Loucy (cell line): Measurements from ENCODE around the gene PRICKLE2.

Experiments
- H2AFZ ChIP-seq: fragments of 200-600 bp; sonication (generic); 2 replicates; pipeline ENCODE4 v1.6.0; 2016; ENCODE audit warnings: antibody characterized with exemption, mild to moderate bottlenecking, low read length, moderate library complexity
- H3F3A ChIP-seq: fragments of 200-600 bp; 2 replicates; pipeline ENCODE4 v1.6.0; 2016; ENCODE audit warnings: antibody characterized with exemption, low read depth, mild to moderate bottlenecking
- H3K27me3 ChIP-seq: fragments of 200-600 bp; sonication (generic); 2 replicates; pipeline ENCODE4 v1.6.1; 2014; ENCODE audit warnings: low read length, mild to moderate bottlenecking; ENCODE audit not compliant: insufficient read depth, poor library complexity, severe bottlenecking
- H3K36me3 ChIP-seq: fragments of 200-600 bp; sonication (generic); 2 replicates; pipeline ENCODE4 v1.6.1; 2016; ENCODE audit warnings: low read length; ENCODE audit not compliant: insufficient read depth
- H3K4me1 ChIP-seq: fragments of 200-600 bp; sonication (generic); 2 replicates; pipeline ENCODE4 v1.5.1; 2014; ENCODE audit warnings: low read length, mild to moderate bottlenecking; ENCODE audit not compliant: insufficient read depth, poor library complexity, severe bottlenecking
- H3K4me2 ChIP-seq: fragments of 200-600 bp; sonication (generic); 2 replicates; pipeline ENCODE4 v1.6.0; 2014; ENCODE audit warnings: antibody characterized with exemption, low read length, low read depth, mild to moderate bottlenecking; ENCODE audit not compliant: poor library complexity, severe bottlenecking
- H3K4me3 ChIP-seq: fragments of 200-600 bp; sonication (generic); 2 replicates; pipeline ENCODE4 v1.5.1; 2014; ENCODE audit warnings: low read length, mild to moderate bottlenecking, mixed read lengths; ENCODE audit not compliant: poor library complexity, severe bottlenecking
- H3K79me2 ChIP-seq: fragments of 200-600 bp; sonication (generic); 2 replicates; pipeline ENCODE4 v1.6.1; 2014; ENCODE audit warnings: low read length; ENCODE audit not compliant: insufficient read depth
- H3K9ac ChIP-seq: fragments of 200-600 bp; sonication (generic); 2 replicates; pipeline ENCODE4 v1.6.0; 2014; ENCODE audit warnings: mild to moderate bottlenecking, low read depth, low read length, moderate library complexity; ENCODE audit not compliant: poor library complexity, severe bottlenecking
- H3K9me2 ChIP-seq: fragments of 200-600 bp; sonication (generic); replicated peaks from 2 replicates; pipeline ENCODE4 v1.6.1; 2016; ENCODE audit warnings: low read depth, low read length, mixed read lengths
- H3K9me3 ChIP-seq: fragments of 200-600 bp; sonication (generic); 2 replicates; pipeline ENCODE4 v1.6.1; 2014; ENCODE audit warnings: mild to moderate bottlenecking, antibody characterized with exemption, low read length, low read depth; ENCODE audit not compliant: insufficient read depth
- H4K20me1 ChIP-seq: fragments of 200-600 bp; sonication (generic); 2 replicates; pipeline ENCODE4 v1.6.0; 2014; ENCODE audit warnings: antibody characterized with exemption, low read length, mild to moderate bottlenecking; ENCODE audit not compliant: insufficient read depth, poor library complexity, severe bottlenecking
- EZH2phosphoT487 ChIP-seq: fragments of 200-600 bp; IDR thresholded peaks from 2 replicates; pipeline ENCODE4 v1.6.1; 2018; ENCODE audit warnings: antibody characterized with exemption, mild to moderate bottlenecking, moderate library complexity, borderline replicate concordance
- TF ChIP-seq, protein P1 (sequence below): fragments of 200-600 bp; sonication (generic); conservative IDR thresholded peaks from 2 replicates; pipeline ENCODE4 v1.5.1; 2014; ENCODE audit warnings: mild to moderate bottlenecking, antibody characterized with exemption, low read length

Gene PRICKLE2

DNA sequence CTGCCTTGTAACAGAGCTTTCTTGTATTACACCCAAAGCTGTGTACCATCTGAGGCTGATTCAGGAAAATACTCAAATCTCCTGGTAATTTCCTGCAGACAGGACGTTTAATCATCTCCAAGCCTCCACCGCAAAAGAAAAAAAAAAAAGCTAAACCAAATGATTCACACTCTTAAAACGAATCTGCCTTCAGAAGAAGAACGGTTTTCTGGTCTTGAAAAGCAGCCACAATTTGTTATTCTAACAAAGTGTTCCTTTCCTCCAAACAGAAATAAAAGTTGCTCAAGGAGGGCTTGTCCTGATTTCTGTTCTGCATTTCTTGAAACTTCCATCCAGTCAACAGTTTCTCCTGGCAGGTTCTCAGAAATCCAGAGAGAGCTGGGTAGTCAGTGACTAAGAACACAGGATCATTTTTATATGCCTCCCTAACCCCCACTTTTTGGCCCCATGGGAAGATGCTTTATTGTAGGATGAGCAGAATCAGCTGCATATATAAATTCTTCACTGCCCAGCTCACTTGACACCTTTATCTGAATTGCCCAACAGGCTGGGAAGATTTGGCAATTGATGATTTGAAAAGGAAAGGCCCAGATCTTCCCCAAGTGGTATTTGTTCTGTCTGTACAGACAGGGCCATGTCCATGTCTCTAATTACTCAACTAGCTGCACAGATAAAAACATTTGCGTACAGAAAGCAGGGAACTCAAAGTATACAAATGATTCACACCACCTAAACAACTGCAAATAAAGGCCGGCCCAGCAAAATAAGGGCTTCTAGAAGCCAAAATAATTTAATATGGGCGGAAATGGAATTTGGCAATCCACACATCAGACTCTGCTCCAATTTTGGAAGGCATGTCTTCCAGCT is 41.0 kb upstream of the PRICKLE2 start:
- Histone ChIP-seq H3K27me3 (no peaks in the 10 kb centered on the region), H3K4me1 (no peaks in the 10 kb centered on the region), H3K9me3 (no peaks in the 10 kb centered on the region), H2AFZ (no peak overlapping the region), H3K4me2 (no peak overlapping the region), H3F3A (no peaks in the 10 kb centered on the region), H4K20me1 (no peaks in the 10 kb centered on the region), H3K36me3 (no peaks in the 10 kb centered on the region), H3K79me2 (no peaks in the 10 kb centered on the region), H3K9me2 (no peaks in the 10 kb centered on the region), H3K4me3 (no peak overlapping the region), H3K9ac (no peak overlapping the region)
- no peak for TF ChIP-seq EZH2phosphoT487
- TF ChIP-seq, protein P1, sequence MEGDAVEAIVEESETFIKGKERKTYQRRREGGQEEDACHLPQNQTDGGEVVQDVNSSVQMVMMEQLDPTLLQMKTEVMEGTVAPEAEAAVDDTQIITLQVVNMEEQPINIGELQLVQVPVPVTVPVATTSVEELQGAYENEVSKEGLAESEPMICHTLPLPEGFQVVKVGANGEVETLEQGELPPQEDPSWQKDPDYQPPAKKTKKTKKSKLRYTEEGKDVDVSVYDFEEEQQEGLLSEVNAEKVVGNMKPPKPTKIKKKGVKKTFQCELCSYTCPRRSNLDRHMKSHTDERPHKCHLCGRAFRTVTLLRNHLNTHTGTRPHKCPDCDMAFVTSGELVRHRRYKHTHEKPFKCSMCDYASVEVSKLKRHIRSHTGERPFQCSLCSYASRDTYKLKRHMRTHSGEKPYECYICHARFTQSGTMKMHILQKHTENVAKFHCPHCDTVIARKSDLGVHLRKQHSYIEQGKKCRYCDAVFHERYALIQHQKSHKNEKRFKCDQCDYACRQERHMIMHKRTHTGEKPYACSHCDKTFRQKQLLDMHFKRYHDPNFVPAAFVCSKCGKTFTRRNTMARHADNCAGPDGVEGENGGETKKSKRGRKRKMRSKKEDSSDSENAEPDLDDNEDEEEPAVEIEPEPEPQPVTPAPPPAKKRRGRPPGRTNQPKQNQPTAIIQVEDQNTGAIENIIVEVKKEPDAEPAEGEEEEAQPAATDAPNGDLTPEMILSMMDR = no peak

DNA sequence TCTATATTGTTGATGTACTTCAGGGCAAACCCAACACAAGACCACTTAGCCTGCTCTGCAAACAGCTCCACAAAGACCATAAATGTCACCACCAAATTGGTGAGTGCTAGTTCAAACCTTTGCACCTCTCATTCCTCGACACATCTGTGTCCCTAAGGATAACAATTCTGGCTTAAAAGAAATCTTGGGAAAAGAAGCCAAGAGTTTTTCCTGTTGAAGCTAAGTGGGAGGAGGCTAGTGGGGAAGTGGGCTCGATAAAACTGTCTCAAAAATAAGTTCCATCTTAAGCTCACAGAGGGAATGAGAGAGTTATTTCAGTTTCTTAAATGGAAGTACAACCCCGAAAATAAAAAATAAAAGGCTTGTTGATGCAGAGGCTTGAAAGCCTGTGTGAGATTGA is 40.4 kb upstream of the PRICKLE2 start:
- Histone ChIP-seq H2AFZ (no peak overlapping the region), H3K4me1 (no peaks in the 10 kb centered on the region), H3K4me2 (no peak overlapping the region), H4K20me1 (no peaks in the 10 kb centered on the region), H3K9me2 (no peaks in the 10 kb centered on the region), H3F3A (no peaks in the 10 kb centered on the region), H3K36me3 (no peaks in the 10 kb centered on the region), H3K9me3 (no peaks in the 10 kb centered on the region), H3K79me2 (no peaks in the 10 kb centered on the region), H3K4me3 (no peak overlapping the region), H3K27me3 (no peaks in the 10 kb centered on the region), H3K9ac (no peak overlapping the region)
- no peak for TF ChIP-seq EZH2phosphoT487
- TF ChIP-seq, protein P1 = no peak

DNA sequence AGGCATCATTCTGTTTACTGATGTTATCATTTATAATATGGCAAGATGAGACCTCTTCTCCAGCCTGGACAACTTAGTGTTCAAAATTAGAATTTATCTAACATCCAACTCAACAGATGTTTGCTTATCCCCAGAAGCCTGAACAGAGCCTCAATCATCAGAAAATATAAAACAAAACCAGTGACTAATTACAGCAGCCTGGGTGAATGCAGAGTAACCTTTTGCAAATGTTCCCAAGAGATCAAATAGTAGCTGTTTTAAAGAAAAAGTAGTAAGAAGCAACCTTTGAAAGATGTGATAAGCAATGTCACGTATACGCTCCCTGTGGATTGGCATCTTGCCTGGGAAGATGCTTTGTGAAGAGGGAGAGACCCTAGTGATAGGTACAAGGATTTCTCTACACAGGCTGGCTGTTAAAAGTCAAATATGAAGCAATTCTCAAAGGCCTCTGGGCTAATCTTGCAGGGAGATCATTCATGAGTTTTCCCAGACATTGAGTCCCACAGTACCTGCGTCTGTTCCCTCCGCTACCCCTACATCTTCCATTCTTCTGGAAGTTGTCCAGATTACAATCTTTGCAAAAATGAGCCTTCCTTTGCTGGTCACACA is 39.3 kb upstream of the PRICKLE2 start:
- Histone ChIP-seq H2AFZ (no peak overlapping the region), H3K79me2 (no peaks in the 10 kb centered on the region), H3K9me2 (no peaks in the 10 kb centered on the region), H3K4me2 (no peak overlapping the region), H3K27me3 (no peaks in the 10 kb centered on the region), H3F3A (no peaks in the 10 kb centered on the region), H3K36me3 (no peaks in the 10 kb centered on the region), H3K4me3 (no peak overlapping the region), H3K9ac (no peak overlapping the region), H4K20me1 (no peaks in the 10 kb centered on the region), H3K4me1 (no peaks in the 10 kb centered on the region), H3K9me3 (no peaks in the 10 kb centered on the region)
- no peak for TF ChIP-seq EZH2phosphoT487
- TF ChIP-seq, protein P1 = no peak
